Measurements from ENCODE around the gene LHFPL5.

LHFPL5 gene

DNA sequence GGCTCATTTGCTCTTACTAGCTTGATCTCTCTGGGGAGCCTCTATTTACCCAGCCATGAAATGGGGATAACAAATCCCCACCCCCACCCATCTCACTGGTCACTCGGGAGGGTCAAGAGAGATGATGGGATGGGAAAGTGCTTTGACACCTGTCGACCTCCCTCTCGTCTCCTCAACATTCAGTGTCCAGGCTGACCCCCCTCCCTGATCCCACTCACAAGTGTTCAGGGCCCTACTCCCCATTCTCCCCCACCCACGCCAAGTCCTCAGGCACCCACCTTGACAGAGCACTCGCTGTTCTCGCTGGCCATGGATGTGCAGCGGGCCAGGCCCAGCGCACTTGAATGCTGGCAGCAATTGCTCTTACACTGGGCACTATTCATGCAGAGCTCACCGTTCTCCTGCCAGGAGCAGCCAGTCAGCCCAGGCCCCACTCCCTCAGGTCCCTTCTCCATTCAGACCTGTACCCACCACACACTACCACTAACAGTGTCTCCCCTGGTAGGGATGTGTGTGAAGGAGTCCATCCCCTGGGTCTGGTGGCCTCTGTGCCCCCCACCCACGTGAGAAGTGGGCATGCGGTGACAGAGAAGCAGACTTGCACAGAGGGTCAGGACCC is 9.6 kb upstream of the LHFPL5 start:
- no peak for DNase-seq
- H3K27me3 ChIP-seq, result peaks cover 0 to 52% of the 10 kb centered on the region in 2 donors

DNA sequence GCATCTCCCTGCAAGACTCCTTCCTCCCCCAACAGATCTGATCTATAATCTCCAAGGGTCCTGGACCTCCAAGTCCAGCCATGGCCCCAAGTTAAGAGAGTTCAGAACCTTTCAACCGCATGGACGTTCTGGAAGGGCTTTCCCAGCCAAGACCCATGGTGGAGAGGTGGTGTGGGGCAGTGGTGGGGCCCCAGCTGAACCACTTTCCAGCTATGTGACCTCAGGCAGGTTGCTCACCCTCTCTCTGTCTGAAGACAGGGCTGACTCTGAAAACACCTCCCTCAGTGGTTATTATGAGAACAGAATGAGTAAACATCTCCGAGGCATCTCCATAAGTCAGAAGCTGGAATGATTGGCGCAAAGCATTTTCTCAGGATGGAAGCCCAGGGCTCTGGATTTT is 8.9 kb upstream of the LHFPL5 start:
- Histone ChIP-seq H3K36me3 (no peaks in the 10 kb centered on the region), H3K4me3 (no peak overlapping the region), H3K4me1 (no peaks in the 10 kb centered on the region), H3K9me3 (no peaks in the 10 kb centered on the region), H3K27ac (no peak overlapping the region), H3K27me3 (peaks cover 0 to 49% of the 10 kb centered on the region in 2 donors)
- TF ChIP-seq, protein P1, sequence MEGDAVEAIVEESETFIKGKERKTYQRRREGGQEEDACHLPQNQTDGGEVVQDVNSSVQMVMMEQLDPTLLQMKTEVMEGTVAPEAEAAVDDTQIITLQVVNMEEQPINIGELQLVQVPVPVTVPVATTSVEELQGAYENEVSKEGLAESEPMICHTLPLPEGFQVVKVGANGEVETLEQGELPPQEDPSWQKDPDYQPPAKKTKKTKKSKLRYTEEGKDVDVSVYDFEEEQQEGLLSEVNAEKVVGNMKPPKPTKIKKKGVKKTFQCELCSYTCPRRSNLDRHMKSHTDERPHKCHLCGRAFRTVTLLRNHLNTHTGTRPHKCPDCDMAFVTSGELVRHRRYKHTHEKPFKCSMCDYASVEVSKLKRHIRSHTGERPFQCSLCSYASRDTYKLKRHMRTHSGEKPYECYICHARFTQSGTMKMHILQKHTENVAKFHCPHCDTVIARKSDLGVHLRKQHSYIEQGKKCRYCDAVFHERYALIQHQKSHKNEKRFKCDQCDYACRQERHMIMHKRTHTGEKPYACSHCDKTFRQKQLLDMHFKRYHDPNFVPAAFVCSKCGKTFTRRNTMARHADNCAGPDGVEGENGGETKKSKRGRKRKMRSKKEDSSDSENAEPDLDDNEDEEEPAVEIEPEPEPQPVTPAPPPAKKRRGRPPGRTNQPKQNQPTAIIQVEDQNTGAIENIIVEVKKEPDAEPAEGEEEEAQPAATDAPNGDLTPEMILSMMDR (IDR thresholded peaks at IDR 0.05), result no peak
- intact Hi-C loops (cut with DNase I; ENCODE audit: low total_unique reads), result no loop called here
- no peak for DNase-seq

More for the DNA sequence above, 9.6 kb upstream of the LHFPL5 start:
- Histone ChIP-seq H3K27ac (no peak overlapping the region), H3K36me3 (no peaks in the 10 kb centered on the region), H3K4me1 (no peaks in the 10 kb centered on the region), H3K9me3 (no peaks in the 10 kb centered on the region), H3K4me3 (no peak overlapping the region)
- intact Hi-C loops (cut with DNase I; ENCODE audit: low total_unique reads), result no loop called here
- TF ChIP-seq, protein P1 (IDR thresholded peaks at IDR 0.05), result no peak

- no peaks in the 10 kb centered on the region for H3K9me3 ChIP-seq
- H3K27ac ChIP-seq, result no peak overlapping the region
- no peak for DNase-seq
- intact Hi-C loops (cut with DNase I; ENCODE audit: low total_unique reads), result loop anchor here (1.0 kb wide), 1 partner anchor 11 kb away; no protein-coding TSS in a partner anchor
- no peaks in the 10 kb centered on the region for H3K4me1 ChIP-seq
- H3K4me3 ChIP-seq, result no peak overlapping the region
- peaks cover 0 to 36% of the 10 kb centered on the region in 2 donors for H3K27me3 ChIP-seq
- H3K36me3 ChIP-seq, result no peaks in the 10 kb centered on the region
- TF ChIP-seq, protein P1 (IDR thresholded peaks at IDR 0.05), result no peak
Measured at GRCh38 chr6:35797837-35798526, 7.2 kb upstream of the LHFPL5 start.

GRCh38 chr6:35798706-35799105 is 6.4 kb upstream of the LHFPL5 start:
- DNase-seq, result no peak
- H3K4me3 ChIP-seq, result no peak overlapping the region
- intact Hi-C loops (cut with DNase I; ENCODE audit: low total_unique reads), result loop anchor here (1.0 kb wide), 1 partner anchor 11 kb away; no protein-coding TSS in a partner anchor
- peaks cover 0 to 36% of the 10 kb centered on the region in 2 donors for H3K27me3 ChIP-seq
- no peaks in the 10 kb centered on the region for H3K4me1 ChIP-seq
- TF ChIP-seq, protein P1 (IDR thresholded peaks at IDR 0.05), result no peak
- no peaks in the 10 kb centered on the region for H3K9me3 ChIP-seq
- no peak overlapping the region for H3K27ac ChIP-seq
- H3K36me3 ChIP-seq, result no peaks in the 10 kb centered on the region

- H3K27ac ChIP-seq, result no peak overlapping the region
- DNase-seq, result no peak
- TF ChIP-seq, protein P1 (IDR thresholded peaks at IDR 0.05), result no peak
- no peaks in the 10 kb centered on the region for H3K9me3 ChIP-seq
- no peak overlapping the region for H3K4me3 ChIP-seq
- H3K4me1 ChIP-seq, result peaks cover 0 to 8% (median 3%) of the 10 kb centered on the region in 4 donors
- intact Hi-C loops (cut with DNase I; ENCODE audit: low total_unique reads), result no loop called here
- H3K27me3 ChIP-seq, result peaks cover 0 to 40% of the 10 kb centered on the region in 2 donors
- no peaks in the 10 kb centered on the region for H3K36me3 ChIP-seq
Measured at GRCh38 chr6:35801148-35801547, 4.0 kb upstream of the LHFPL5 start.

Measured in tibial artery (tissue), 4 donors.